ENCODE data around the gene BCL10. TPM values are rescaled to one million over a fixed set of nuclear protein-coding genes. Genes with fewer than 3 reads are reported as not detected.

The BCL10 gene
- total and polyA plus RNA-seq, 2 of the 4 experiments (the other 2 are of a cell fraction), result 15.3 to 30.5 TPM

GRCh38 chr1:85297855-85298629 is 21.6 kb upstream of the BCL10 start:
- H2BK20ac ChIP-seq (ENCODE audit: low read depth, low read length), result peak overlapping the region; percentile 80
- H3K79me1 ChIP-seq (ENCODE audit: low read depth in 1 of 2, low read length in 2 of 2), result peaks cover 0 to 10% of the 10 kb centered on the region in 2 experiments; a peak in 1 of 4 replicates
- H2AK5ac ChIP-seq (ENCODE audit: low read depth, low read length), result peak overlapping the region; percentile 56; the same call in 1 of the 2 replicates
- H3K9ac ChIP-seq (ENCODE audit: low read depth, low read length), result no peak overlapping the region; the same call in 1 of the 2 replicates
- peak overlapping the region; percentile 3; the same call in 2 of the 3 replicates for H2BK15ac ChIP-seq (ENCODE audit: low read depth, low read length)
- in situ Hi-C loops (cut with MboI; ENCODE audit: low sequenced_read_pairs) (no loop called here), dilution Hi-C loops (cut with HindIII; ENCODE audit: low sequenced_read_pairs, unreplicated experiment) (no loop called here), intact Hi-C loops (cut with micrococcal nuclease) (no loop called here)
- peak; percentile 100 for DNase-seq
- H3K9me1 ChIP-seq (ENCODE audit: insufficient read depth, low read length), result peaks cover 22% of the 10 kb centered on the region
- no peak overlapping the region; the same call in 1 of the 2 replicates for H3K56ac ChIP-seq (ENCODE audit: extremely low read depth, insufficient read depth, low read length)
- peak overlapping the region; percentile 17; the same call in 1 of the 2 replicates for H3K4me3 ChIP-seq (ENCODE audit: insufficient read depth, low read depth, low read length)
- H3K27me3 ChIP-seq (ENCODE audit: control insufficient read depth, insufficient read depth, low read length), result no peaks in the 10 kb centered on the region
- no peaks in the 10 kb centered on the region for H3K9me3 ChIP-seq (ENCODE audit: control insufficient read depth, insufficient read depth, low read length)
- peaks cover 3% of the 10 kb centered on the region; the same call in 1 of the 2 replicates for H4K20me1 ChIP-seq (ENCODE audit: insufficient read depth, low read length)
- peak overlapping the region; percentile 46 for H3K23ac ChIP-seq (ENCODE audit: low read depth, low read length)
- peak overlapping the region; percentile 77 for H2AK9ac ChIP-seq (replicated peaks; ENCODE audit: low read depth, low read length, poor library complexity)
- peak overlapping the region; percentile 72 for H3K4ac ChIP-seq (ENCODE audit: low read depth, low read length)
- H4K5ac ChIP-seq (ENCODE audit: low read depth, low read length), result peak overlapping the region; percentile 68
- H3K36me3 ChIP-seq (ENCODE audit: control insufficient read depth, insufficient read depth, low read length), result no peaks in the 10 kb centered on the region
- POLR2A ChIA-PET (ENCODE audit: unreplicated experiment), result interaction anchor here (1.4 kb wide), 1 partner anchor 287 kb away, joined by 3 read pairs; no protein-coding TSS in a partner anchor
- peak overlapping the region; percentile 75 for H2AFZ ChIP-seq (replicated peaks; ENCODE audit: low read length, poor library complexity)
- H2BK5ac ChIP-seq (ENCODE audit: low read depth, low read length, poor library complexity, severe bottlenecking), result peak overlapping the region; percentile 82
- peak overlapping the region; percentile 83 for H3K18ac ChIP-seq (ENCODE audit: low read depth, low read length)
- H3K4me2 ChIP-seq (ENCODE audit: low read depth, low read length), result peak overlapping the region; percentile 81
- peak; percentile 87 for ATAC-seq (ENCODE audit: low read depth)
- 17% methylated on average over 2 of the region's 11 CpGs; no CpG with 5 or more reads in 1 of the 2 experiments for WGBS, 2 experiments (ENCODE audit: extremely low coverage in 2 of 2, insufficient read length in 1 of 2)
- CTCF ChIA-PET, result interaction anchor here (1.0 to 1.1 kb wide), 2 partner anchors 10 to 354 kb away, joined by 3 to 4 read pairs; no protein-coding TSS in a partner anchor
- H3K14ac ChIP-seq (replicated peaks; ENCODE audit: low read depth, low read length), result peak overlapping the region; percentile 55
- H4K8ac ChIP-seq (ENCODE audit: low read depth in 2 of 2, low read length in 2 of 2), result peak overlapping the region in 1 of 2 experiments; percentile 59; a peak in 2 of 4 replicates
- H3K27ac ChIP-seq (ENCODE audit: insufficient read depth, low read length), result peak overlapping the region; percentile 79
- BruUV-seq (replicated peaks), result no TSS peak
- H3K4me1 ChIP-seq (ENCODE audit: control insufficient read depth, insufficient read depth, low read length), result peaks cover 19% of the 10 kb centered on the region
- peak overlapping the region; percentile 86 for H2BK120ac ChIP-seq (ENCODE audit: low read depth, low read length)
- H4K91ac ChIP-seq (ENCODE audit: insufficient read depth, low read depth, low read length), result peak overlapping the region; percentile 60
- TF ChIP-seq FOS (IDR thresholded peaks at IDR 0.05; ENCODE audit: low read depth, low read length), result peak; percentile 80
- TF ChIP-seq BHLHE40 (IDR thresholded peaks at IDR 0.05; ENCODE audit: low read depth, low read length), result peak; percentile 73
- TF ChIP-seq CTCF (conservative IDR thresholded peaks at IDR 0.05; ENCODE audit: low read depth, low read length), result no peak
- no peak for TF ChIP-seq RFX5 (IDR thresholded peaks at IDR 0.05; ENCODE audit: low read depth, low read length)
- peak; percentile 25; the same call in 1 of the 2 replicates for TF ChIP-seq RAD21 (IDR thresholded peaks at IDR 0.05; ENCODE audit: low read length)
- peak; percentile 46; the same call in 1 of the 2 replicates for TF ChIP-seq USF2 (IDR thresholded peaks at IDR 0.05; ENCODE audit: low read depth, low read length)
- no peak for TF ChIP-seq POLR2A (IDR thresholded peaks at IDR 0.05; ENCODE audit: low read depth, low read length)
- 0 out of 2 replicates have a peak, but pooled peaks have one; percentile 13 for TF ChIP-seq SMC3 (IDR thresholded peaks at IDR 0.05; ENCODE audit: low read depth, low read length)
- TF ChIP-seq MXI1 (IDR thresholded peaks at IDR 0.05; ENCODE audit: borderline replicate concordance, low read depth, low read length), result peak; percentile 16; the same call in 1 of the 2 replicates
- no peak for TF ChIP-seq ELK1 (IDR thresholded peaks at IDR 0.05; ENCODE audit: borderline replicate concordance, low read depth, low read length)
- TF ChIP-seq CHD1 (IDR thresholded peaks at IDR 0.05; ENCODE audit: low read depth, low read length), result no peak; the same call in 1 of the 2 replicates
- peak; percentile 7; the same call in 1 of the 2 replicates for TF ChIP-seq NFE2L2 (IDR thresholded peaks at IDR 0.05; ENCODE audit: low read depth, low read length)
- no peak for TF ChIP-seq MAZ (IDR thresholded peaks at IDR 0.05; ENCODE audit: borderline replicate concordance, low read depth, low read length)

All from IMR-90 (cell line).